NCI-H526 (cell line): Measurements from ENCODE around the gene ZC3H12D.
A peak's percentile ranks its signal among the peaks of the same experiment; 100 is the strongest.
"Not testable (repeated sequence)": the region's sequence is repeated elsewhere in the genome, so short reads cannot be mapped to it uniquely, and the experiment has no call there.

Source experiments
- DNase-seq, 2 experiments: peaks; one replicate each; lab custom pipeline; 2025; lab: John Stamatoyannopoulos, UW

ZC3H12D gene

DNA sequence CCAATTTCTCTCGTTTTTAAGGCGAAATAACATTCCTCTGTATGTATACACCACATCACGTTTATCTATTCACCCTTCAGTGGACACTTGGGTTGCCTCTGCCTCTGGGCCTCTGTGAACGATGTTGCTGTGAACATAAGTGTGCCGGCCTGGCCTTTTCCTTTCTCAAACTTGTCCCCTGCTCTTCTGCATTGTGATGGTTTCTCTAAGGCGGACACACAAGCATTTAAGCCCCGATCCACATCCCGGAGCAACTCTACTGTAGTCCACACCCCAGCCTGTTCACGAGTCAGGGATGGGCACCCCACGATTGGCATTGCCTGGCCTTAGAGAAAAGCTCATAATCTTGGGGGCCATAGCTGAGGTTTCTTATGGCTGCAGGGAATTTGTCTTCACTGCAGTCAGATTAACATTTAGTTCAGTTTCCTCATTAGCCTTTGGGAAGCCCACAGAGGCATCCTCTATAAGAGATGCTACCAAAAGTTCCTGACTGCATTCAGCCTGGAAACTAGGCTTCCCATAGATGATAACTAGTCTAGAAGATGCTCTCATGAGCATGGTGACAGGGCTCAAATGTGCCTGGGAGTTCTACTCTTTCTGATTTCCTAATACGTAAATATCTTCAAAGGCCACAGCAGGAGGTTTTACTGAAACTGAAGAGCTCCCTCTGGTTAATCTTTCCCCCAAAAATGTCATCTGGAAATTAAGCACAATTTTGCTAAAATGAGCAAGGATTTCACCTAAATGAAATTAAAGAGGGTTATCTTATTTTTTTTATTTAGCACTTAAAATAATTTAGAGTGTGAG, 762 bp downstream of the ZC3H12D start:
- DNase-seq, result no peak

DNA sequence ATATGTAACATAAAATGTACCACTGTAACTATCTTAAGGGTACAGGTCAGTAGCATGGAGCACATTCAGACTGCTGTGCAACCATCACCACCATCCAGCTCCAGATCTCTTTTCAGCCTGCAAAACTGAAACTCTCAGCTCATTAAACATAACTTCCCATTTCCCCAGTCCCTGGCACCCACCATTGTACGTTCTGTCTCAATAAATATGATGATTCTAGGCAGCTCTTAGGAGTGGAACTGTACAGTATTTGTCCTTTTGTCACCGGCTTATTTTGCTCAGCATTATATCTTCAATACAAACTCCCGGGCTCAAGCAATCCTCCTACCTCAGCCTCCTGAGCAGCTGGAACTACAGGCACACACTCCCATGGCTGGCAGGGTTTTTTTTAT, 1.5 kb downstream of the ZC3H12D start:
- DNase-seq, result no peak

DNA sequence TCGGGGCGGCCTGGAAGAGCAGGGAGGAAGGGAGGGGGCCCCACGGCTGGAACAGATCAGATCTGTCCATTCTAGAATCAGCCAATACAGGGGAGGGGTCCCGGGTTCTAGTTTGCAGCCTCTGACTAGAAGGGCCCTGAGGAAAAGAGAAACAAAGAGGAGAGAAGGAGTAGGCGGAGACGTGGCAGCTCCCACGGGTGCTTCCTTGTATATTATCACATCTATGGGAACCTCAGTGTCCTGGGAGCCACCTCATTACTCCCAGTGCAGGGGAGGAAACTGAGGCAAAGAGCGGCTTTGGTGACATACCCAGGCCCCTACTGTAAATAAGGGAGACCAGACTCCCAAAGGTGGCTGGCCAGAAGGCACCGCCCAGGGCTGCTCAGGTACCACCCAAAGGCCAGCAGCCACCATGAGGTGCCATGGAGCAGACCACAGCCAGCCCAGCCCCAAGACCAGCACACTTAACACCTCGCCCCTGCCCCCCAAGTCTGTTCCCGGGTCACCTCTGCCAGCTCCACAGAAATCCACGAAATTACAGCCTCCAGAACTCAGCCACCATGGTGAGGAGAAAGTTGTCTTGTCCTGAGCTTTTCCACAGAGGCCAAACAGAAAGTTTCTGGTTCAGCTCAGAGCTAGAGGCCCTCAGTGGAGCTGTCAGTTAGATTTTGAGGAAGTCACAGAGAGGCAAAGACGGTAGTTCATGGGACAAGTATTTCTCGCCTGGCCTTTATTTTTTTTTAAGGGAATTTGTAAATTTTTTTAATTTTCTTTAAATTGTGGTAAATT, 2.1 kb downstream of the ZC3H12D start:
- no peak for DNase-seq

DNA sequence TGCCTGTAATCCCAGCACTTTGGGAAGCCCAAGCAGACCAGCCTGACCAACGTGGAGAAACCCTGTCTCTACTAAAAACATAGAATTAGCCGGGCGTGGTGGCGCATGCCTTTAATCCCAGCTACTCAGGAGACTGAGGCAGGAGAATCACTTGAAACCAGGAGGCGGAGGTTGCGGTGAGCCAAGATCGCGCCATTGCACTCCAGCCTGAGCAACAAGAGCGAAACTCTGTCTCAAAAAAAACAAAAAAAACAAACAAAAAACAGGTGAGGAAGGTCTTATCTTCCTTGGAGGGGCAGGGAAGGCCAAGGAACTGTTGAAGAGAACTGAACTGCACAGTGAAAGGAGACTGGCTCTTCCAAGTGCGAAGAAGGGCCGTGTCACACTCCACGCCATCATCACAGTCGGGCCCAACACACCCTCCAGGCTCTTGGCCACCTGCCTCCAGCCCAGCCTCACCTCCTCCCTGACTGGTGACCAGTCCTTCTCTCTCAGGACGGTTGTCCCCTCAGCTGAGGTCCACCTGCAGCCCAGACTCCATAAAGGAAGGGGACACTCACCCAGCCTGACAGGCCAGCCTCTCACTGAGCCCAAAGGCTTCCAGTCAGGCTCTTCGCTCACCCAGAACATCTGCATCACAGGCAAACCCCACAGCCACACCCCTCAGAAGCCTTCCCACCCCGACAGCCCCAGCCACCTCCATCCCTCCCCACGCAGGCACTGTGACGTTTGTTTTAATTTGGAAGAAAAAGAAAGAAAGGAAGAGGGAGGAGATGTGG, 4.1 kb downstream of the ZC3H12D start:
- no peak for DNase-seq

DNA sequence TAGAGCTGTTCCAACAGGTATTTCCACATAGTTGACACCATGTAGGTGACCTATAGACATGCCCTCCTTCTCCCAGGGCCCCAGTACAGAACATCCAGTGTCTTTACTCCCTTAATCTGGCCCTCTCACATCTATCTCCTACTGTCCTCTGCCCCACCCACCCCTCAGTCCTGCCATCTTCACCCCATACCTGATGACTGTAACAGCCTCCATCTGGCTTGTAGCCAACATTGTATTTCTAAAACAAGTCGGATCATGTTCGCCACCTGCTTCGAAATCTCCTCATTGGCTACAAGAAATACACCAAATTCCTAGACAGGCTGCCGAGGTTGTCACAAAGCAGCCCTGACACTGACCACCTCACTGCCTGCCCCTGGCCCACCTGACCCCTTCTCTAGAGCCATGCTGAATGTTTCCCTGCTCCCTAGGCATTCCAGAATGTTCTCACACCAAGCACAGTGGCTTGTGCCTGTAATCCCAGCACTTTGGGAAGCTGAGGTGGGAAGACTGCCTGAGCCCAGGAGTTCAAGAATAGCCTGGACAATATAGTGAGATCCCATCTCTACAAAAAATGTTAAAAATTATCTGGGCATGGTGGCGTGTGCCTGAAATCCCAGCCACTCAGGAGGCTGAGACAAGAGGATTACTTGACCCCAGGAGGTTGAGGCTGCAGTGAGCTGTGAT, 6.0 kb downstream of the ZC3H12D start:
- no peak for DNase-seq

DNA sequence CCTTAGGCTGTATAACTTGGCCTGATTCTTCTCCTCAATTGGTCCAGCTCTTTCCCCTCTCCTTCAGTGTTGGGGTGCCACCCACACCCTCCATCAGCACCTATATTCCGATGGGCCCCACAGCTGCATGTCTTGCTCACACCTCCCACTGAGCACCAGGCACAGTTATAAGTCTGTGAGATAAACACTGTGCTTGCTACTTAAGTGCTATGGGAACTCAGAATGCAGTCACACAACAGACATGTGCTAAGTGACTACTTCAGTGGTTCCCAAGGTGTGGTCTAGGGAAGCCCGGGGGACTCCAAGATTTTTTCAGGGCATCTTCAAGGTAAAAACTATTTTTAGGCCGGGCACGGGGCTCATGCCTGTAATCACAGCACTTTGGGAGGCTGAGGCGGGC, 7.3 kb downstream of the ZC3H12D start:
- no peak for DNase-seq

DNA sequence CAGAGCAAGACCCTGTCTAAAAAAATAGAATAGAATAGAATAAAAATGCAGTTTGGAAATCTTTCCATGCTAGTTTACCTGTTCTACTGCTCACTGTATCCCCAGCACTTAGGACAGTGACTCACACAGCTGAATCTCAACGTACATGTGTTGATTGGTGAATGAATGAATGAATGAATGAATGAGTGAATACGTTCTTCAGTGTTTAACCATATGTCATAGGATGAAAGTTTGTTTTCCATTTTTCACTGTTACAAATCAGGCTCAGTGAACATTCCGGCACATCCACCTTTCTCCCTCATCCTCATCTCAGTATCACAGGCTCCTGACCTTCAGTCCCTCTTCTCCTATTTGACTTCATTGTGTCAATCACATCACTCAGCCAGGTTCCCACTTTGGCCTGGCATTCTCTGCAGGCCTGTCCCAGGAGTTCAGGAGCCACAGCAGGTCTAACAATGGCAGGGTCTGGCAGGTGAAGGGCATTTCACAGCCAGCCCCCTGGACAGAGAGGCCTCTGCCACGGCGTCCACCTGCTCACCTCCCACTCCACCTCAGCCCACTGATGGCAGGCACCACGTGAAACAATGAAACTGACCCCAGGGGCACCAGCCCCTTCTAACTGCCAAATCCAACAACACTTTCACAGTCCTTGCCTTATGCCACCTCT, 7.9 kb downstream of the ZC3H12D start:
- DNase-seq, result no peak

DNA sequence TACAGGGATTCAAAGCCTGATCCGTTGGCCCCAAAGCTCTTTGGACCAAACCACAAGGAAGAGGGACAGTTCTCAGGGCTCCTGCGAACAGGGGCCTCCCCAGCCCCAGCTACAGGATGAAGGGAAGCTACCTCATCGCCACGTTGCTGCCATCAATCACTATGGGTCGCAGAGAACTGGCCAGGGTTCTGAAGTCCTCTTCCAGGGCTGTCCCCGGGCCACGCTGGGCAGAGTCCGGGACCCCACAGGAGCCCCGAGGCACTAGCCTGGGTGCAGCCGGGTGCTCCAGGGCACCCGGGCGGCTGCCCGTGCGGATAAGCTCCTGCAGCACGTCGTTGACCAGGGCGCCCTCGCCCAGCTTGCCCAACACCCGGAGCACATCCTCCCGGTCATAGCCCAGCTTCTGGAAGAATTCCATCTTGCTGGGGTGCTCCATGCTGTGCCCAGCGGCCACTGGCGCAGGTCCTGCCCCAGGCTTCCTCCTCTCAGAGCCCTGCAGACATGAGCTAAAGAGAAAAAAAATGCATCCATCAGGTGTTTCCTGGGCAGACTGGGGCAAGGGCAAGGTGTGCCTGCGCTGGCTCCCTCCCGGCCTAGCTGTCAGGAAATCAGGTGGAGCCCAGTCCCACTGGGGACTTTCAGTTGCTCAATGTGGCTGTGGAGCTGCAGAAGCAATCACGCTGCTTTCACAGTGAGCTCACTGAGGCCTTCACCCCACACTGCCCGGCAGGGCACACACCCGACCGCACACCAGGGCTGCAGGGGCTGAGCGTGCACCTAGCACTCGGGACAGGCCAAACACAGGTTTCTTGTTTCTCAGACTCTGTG, 10.5 kb downstream of the ZC3H12D start:
- no peak for DNase-seq

DNA sequence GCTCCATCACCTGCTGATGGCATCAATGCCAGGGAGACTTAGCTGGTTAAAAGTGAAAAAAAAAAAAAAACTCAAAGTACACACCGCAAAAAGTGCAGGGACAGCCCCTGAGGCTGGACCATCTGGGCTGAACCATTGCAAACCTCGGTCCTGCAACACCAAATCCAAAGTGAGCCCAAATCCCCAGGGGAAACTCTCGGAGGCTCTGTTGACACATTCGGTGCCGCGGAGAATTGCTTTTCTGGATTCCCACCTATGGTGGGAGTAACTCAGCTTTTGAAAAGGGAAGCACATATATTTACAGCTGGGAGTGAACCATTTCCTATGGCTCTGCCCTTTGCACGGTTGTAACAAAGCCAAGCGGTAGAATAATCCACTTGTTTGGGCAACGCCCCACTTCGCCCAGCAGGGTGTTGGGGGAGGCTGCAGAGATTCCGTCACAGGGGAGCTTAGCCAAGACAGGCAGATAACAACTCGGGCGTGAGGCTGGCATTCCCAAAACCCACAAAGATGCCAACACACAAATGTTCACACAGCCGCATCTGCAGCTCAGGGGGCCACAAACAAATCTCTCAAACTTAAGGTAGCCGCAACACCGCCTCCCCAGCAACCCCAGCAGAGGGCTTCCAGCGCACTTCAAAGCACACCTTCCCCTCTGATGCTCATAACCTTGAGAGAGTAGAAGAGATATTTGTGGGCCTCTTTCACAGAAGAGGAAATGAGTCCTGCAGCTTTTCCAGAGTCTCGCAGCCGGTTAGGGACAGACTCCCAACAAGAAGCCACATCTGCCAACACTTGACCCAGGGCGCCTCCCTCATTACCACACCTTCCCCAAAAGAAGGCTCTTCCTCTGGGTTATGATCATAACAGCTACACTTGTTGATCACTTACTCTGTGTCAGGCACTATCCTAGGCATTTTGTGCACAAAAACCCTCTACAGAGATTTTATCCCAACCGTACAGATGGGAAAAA, 11.4 kb downstream of the ZC3H12D start:
- no peak for DNase-seq

DNA sequence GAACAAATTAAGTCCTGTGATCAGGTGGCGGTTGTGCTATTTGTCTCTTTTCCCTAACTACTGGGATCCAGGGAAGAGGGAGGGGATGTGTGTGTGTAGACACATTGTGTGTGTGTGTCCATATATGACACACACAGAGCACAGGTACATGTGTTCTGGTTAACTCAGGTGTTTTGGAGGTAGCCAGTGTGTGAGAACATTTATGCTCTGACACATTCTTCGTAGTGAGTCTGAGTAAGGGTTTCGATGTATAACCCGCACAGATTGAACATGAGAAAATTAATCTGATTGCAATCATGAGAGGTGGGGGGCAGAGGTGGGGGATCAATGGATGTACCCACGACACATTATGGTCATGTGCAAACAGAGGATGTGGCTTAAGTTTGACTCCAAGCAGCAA, 12.6 kb downstream of the ZC3H12D start:
- DNase-seq, result no peak

DNA sequence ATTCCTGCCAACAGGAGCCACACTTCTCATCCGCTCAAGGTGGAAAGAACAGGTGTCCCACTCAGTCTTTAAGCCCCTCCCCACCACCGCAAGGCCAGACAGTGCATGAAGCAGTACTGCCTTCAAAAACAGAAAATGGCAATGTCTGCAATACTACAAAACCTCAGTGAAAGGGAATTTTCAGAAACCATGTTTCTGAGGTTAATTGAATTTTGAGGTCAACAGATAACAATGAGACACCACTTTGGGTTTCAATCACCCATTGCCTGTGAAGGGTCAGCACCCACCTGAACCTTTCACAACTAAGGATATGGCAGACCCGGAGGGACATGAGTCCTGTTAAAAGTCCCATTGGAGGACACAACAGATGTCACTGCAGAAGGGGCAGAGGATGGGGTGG, 13.0 kb downstream of the ZC3H12D start:
- DNase-seq, result no peak

DNA sequence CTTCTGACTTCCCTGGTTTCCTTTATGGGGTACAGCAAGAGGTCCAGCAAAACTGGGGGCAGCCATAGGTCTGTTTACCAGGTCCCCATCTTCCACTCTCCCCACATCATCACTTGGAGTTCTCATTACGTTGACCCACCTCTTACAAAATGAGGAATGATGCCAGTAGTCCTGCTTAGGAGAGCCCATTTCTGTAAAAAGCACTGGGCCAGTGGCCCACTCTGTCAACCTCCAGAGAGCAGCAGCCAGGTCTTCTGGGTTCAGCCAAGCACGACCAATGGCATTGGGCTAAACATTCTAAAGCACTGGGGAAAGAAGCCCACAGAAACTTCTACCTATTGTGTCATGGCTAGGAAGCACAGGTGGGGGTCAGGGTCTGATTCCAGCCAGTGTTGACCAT, 13.9 kb downstream of the ZC3H12D start:
- no peak for DNase-seq

DNA sequence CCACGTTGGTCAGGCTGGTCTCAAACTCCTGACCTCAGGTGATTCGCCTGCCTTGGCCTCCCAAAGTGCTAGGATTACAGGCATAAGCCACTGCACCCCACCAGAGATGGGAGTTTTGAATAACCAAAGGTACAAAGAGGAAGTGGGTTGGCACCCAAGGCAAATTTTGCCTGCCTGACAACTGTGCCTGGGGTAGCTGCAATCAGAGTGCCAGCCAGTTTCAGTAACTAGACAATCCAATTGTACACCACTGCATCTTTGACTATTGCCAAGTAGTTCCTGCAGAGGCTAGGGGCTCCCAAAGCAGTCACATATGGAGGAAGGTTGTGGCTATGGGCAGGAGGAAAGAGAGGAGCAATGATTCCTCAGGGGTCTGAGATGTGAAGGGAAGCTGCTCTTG, 16.6 kb downstream of the ZC3H12D start:
- no peak for DNase-seq

DNA sequence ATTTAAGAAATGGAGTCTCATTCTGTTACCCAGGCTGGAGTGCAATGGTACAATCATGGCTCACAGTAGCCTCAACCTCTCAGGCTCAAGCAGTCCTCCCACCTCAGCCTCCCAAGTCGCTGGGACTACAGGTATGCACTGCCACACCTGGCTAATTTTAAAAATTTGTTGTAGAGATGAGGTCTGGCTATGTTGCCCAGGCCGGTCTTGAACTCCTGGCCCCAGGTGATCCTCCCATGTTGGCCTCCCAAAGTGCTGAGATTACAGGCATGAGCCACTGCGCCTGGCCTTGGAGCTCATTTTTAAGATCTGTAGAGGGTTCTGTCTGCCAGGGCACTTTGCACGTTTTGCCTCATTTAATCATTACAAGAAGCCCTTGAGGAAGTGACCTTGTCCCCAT, 17.5 kb downstream of the ZC3H12D start:
- DNase-seq, result no peak

DNA sequence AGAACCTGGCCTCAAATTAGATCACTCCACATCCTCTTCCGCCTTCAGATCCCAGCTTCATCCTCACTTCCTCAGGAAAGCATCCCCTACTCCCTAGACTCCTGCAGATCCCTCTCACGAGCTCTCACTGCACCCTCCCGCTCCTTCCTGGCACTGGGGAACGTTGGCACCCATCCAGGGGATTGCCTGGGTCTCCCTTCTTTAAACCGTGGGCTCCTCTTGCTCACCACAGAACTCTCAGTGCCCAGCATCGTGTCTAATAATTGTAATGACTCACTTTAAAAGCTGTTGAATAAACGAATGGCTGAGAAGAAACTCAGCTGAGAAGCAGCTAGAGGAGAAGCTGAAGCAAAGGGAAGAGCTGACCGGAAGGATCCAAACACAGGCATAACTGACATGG, 20.4 kb downstream of the ZC3H12D start:
- DNase-seq, result no peak

DNA sequence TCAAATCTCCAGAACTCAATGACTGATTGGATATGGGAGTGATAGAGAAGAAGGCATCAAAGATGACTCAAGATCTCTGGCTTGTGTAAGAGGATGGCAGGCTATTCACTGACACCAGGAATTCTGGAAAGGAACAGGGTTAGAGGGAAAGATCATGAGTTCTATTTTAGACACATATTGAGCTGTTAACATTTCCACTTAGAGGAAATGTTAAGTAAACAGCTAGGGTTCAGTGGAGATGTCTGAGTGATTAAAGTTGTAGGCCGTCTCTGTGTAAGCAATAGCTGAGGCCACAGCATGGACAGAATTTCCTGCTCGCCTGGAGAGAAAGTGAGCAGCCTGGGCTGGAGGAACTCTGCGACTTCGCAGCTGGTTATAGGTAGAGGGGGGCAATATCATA, 21.0 kb downstream of the ZC3H12D start:
- DNase-seq, result no peak

DNA sequence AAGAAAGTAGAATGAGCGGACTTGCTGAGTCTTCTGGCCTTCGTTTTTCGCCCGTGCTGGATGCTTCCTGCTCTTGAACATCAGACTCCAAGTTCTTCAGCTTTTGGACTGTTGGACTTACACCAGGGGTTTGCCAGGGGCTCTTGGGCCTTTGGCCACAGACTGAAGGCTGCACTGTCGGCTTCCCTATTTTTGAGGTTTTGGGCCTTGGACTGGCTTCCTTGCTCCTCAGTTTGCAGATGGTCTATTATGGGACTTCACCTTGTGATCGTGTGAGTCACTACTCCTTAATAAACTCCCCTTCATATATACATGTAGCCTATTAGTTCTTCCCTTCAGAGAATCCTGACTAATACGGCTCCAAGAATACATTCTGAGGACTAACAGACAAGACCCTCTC, 22.1 kb downstream of the ZC3H12D start:
- not testable (repeated sequence) for DNase-seq

DNA sequence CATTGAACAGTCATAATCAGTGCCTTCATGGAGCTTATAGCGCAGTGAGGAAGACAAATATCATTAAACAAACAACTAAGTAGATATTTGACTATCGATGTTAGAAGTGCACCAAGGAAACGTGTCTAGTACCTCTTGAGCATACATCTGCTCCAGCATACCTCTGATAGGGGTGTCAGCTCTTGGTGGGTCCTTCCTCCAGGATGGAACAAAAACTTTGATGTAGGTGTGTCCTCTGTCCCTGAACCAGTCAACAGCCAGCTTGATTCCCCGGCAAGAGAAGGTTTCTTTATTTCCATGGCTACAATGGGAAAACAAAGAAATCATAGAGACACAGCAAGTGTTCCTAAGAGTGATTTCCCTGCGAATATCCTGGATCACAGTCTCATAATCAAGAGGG, 23.1 kb downstream of the ZC3H12D start:
- peak; percentile 0 to 6 for DNase-seq

DNA sequence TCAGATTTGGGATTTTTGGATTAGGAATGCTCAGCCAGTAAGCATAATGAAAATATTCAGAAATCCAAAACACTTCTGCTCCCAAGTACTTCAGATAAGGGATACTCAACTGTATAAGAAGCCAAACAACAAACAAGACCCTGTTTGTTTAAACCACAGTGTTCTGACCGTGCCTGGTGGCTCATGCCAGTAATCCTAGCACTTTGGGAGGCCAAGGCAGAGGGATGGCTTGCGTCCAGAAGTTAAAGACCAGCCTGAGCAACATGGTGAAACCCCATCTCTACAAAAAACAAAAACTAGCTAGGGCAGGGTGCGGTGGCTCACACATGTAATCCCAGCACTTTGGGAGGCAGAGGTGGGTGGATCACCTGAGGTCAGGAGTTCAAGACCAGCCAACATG, 24.6 kb downstream of the ZC3H12D start:
- not testable (repeated sequence) for DNase-seq
